GM12878 (cell line): ENCODE data around the gene BAK1. TPM values are rescaled to one million over a fixed set of nuclear protein-coding genes. Genes with fewer than 3 reads are reported as not detected.

ENCODE experiments used
- ATAC-seq: fragments of 200-7000 bp; cut with Tn5 transposase; 3 replicates; pipeline ENCODE4 v1.9.1; 2020; ENCODE audit warnings: mild to moderate bottlenecking, moderate library complexity
- BruUV-seq: library from RNA; stranded (reverse); fragments of 400-500 nt; replicated peaks from 2 replicates; lab custom pipeline; 2021; lab: Mats Ljungman, UMichigan
- CTCF ChIA-PET: fragments of 300-600 bp; sonication (Branson Sonifier 250); formaldehyde crosslinking; extraction: SDS; loops from one replicate; lab custom pipeline; 2021; ENCODE audit warnings: inconsistent platforms; lab: Yijun Ruan, JAX
- POLR2A ChIA-PET: fragments of 350-600 bp; formaldehyde crosslinking; extraction: SDS; loops from one replicate; lab custom pipeline; 2021; ENCODE audit warnings: inconsistent platforms; lab: Charles Lee
- RAD21 ChIA-PET: fragments of 300-600 bp; sonication (Branson Sonifier 250); formaldehyde crosslinking; loops from one replicate; lab custom pipeline; 2023; ENCODE audit warnings: antibody characterized with exemption; ENCODE audit not compliant: unreplicated experiment; lab: Charles Lee
- SMC1A ChIA-PET: fragments of 300-600 bp; sonication (Branson Sonifier 250); formaldehyde crosslinking; loops from one replicate; lab custom pipeline; 2023; ENCODE audit not compliant: unreplicated experiment, uncharacterized antibody; lab: Charles Lee
- DNase-seq: peaks from one replicate; pipeline ENCODE4 v3.0.0-alpha.2; 2011; ENCODE audit warnings: low read depth, low spot score
- FAIRE-seq: peaks from 3 replicates; lab custom pipeline; 2011; peaks lifted over from hg19 to GRCh38; lab: Jason Lieb, UNC
- H2AFZ ChIP-seq: 2 replicates; pipeline ENCODE4 v1.6.0; 2011; ENCODE audit warnings: low read depth, low read length, control low read depth; ENCODE audit not compliant: control insufficient read depth
- H3K27ac ChIP-seq: 2 replicates; pipeline ENCODE4 v1.5.1; 2011; ENCODE audit warnings: control low read depth; ENCODE audit not compliant: control insufficient read depth, insufficient read depth
- H3K27me3 ChIP-seq, 2 experiments: replicated peaks in 1 of 2; 2 replicates each; pipeline versions ENCODE4 v1.6.0 to v1.6.1; 2011; ENCODE audit warnings: low read length in 1 of 2; ENCODE audit not compliant: control insufficient read depth in 2 of 2, insufficient read depth in 2 of 2
- H3K36me3 ChIP-seq, 2 experiments: 2 replicates each; pipeline ENCODE4 v1.5.1; 2011; ENCODE audit warnings: low read length in 1 of 2; ENCODE audit not compliant: control insufficient read depth in 2 of 2, insufficient read depth in 2 of 2
- H3K4me1 ChIP-seq: 2 replicates; pipeline ENCODE4 v1.6.1; 2011; ENCODE audit warnings: mild to moderate bottlenecking, low read length, moderate library complexity, mixed read lengths; ENCODE audit not compliant: control insufficient read depth, insufficient read depth
- H3K4me2 ChIP-seq: 2 replicates; pipeline ENCODE4 v1.6.0; 2011; ENCODE audit warnings: control low read depth; ENCODE audit not compliant: control insufficient read depth, insufficient read depth
- H3K4me3 ChIP-seq: fragments of 200-600 bp; sonication (generic); 2 replicates; pipeline ENCODE4 v1.5.1; 2016
- H3K79me2 ChIP-seq: 2 replicates; pipeline ENCODE4 v1.6.0; 2011; ENCODE audit warnings: low read length; ENCODE audit not compliant: control insufficient read depth, insufficient read depth
- H3K9ac ChIP-seq: 2 replicates; pipeline ENCODE4 v1.8.0; 2011; ENCODE audit warnings: low read length, control low read depth, mixed read lengths; ENCODE audit not compliant: control insufficient read depth, insufficient read depth
- H3K9me3 ChIP-seq: replicated peaks from 3 replicates; pipeline ENCODE4 v1.5.1; 2011; ENCODE audit warnings: mild to moderate bottlenecking, low read length; ENCODE audit not compliant: control insufficient read depth, insufficient read depth
- H4K20me1 ChIP-seq: 2 replicates; pipeline ENCODE4 v1.6.0; 2011; ENCODE audit not compliant: control insufficient read depth, insufficient read depth
- BCL11A ChIP-seq: IDR thresholded peaks from 2 replicates; pipeline ENCODE4 v1.6.1; 2011; ENCODE audit warnings: low read depth, low read length
- BRCA1 ChIP-seq: IDR thresholded peaks from 2 replicates; pipeline ENCODE4 v1.6.1; 2011; ENCODE audit warnings: low read depth, low read length, improper control_type of control experiment
- CHD4 ChIP-seq: fragments of 200-600 bp; sonication (generic); IDR thresholded peaks from 2 replicates; pipeline ENCODE4 v1.6.1; 2016; ENCODE audit warnings: mild to moderate bottlenecking
- MLLT1 ChIP-seq: fragments of 450-650 bp; IDR thresholded peaks from 2 replicates; pipeline ENCODE4 v1.6.1; 2016; ENCODE audit warnings: mild to moderate bottlenecking
- NBN ChIP-seq: fragments of 450-650 bp; IDR thresholded peaks from 2 replicates; pipeline ENCODE4 v1.6.1; 2016
- NFYB ChIP-seq: IDR thresholded peaks from 2 replicates; pipeline ENCODE4 v1.6.1; 2011; ENCODE audit warnings: low read depth, mild to moderate bottlenecking, low read length, improper control_type of control experiment, moderate library complexity; ENCODE audit not compliant: insufficient read depth
- RAD51 ChIP-seq: fragments of 450-650 bp; IDR thresholded peaks from 2 replicates; pipeline ENCODE4 v1.6.1; 2016; ENCODE audit warnings: moderate library complexity, mild to moderate bottlenecking, inconsistent platforms
- SREBF1 ChIP-seq: IDR thresholded peaks from 2 replicates; pipeline ENCODE4 v1.6.1; 2012; ENCODE audit warnings: mild to moderate bottlenecking, low read length
- TCF3 ChIP-seq: IDR thresholded peaks from 2 replicates; pipeline ENCODE4 v1.6.1; 2012; ENCODE audit warnings: low read depth, mild to moderate bottlenecking, low read length, borderline replicate concordance; ENCODE audit not compliant: insufficient read depth
- WGBS: methylation state at CpG from one replicate; pipeline ENCODE4 v1.1.6; 2016; ENCODE audit warnings: low lambda C conversion rate; ENCODE audit not compliant: insufficient replicate concordance, insufficient coverage; ENCODE audit errors: missing lambda C conversion rate; 5-methylcytosine and 5-hydroxymethylcytosine counted together
- in situ Hi-C: fragments of 300-500 bp; cut with MboI; formaldehyde crosslinking; loops from 9 replicates; pipeline ENCODE4 v1.14.3; 2018; ENCODE audit warnings: mixed read lengths
- intact Hi-C: fragments of 100-400 bp; cut with micrococcal nuclease; formaldehyde crosslinking; loops from one replicate; pipeline ENCODE4 v1.14.2; 2022; ENCODE audit not compliant: unreplicated experiment
- polyA plus RNA-seq, 11 experiments: library from polyadenylated mRNA; depleted of rRNA in 4 of 11; unstranded in 6 of 11; stranded (reverse) in 5 of 11; fragments of >200 nt; fragmentation: Nextera tagmentation in 4 of 11; fragmentation: Illumina TruSeq in 1 of 11; extraction: Ambion mirVana in 4 of 11; extraction: Trizol in 1 of 11; gene quantifications; 1 replicate in 1 of 11; 2 replicates in 10 of 11; pipeline versions ENCODE4 v1.2.1 to v1.2.3, GENCODE V29; 2011 to 2016; ENCODE audit warnings: inconsistent platforms in 2 of 11, missing spikeins in 2 of 11, low read depth in 1 of 11
- total RNA-seq, 4 experiments: library from RNA; depleted of rRNA in 3 of 4; stranded (reverse); fragments of >200 nt in 3 of 4; fragmentation: Illumina TruSeq in 1 of 4; extraction: Trizol in 1 of 4; gene quantifications; 2 replicates each; pipeline versions ENCODE4 v1.2.1 to v1.2.3, GENCODE V29; 2013 to 2021

BAK1 gene
- total and polyA plus RNA-seq, 10 of the 15 experiments (the other 5 are each of a cell fraction or from before 2014, with no cell fraction given) = 6.3 to 65.8 (median 29.6) TPM

DNA sequence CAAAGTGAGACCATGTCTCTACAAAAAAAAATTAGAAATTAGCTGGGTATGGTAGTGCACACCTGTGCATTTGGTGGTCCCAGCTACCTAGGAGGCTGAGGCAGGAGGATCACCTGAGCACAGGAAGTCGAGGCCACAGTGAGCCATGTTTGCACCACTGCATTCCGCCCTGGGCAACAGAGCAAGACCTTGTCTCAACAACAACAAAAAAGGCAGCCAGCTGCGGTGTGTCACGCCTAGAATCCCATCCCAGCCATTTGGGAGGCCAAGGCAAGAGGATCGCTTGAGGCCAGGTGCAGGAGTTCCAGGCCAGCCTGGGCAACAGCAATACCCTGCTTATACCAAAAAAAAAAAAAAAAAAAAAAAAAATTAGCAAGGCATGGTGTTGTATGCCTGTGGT is 1.1 kb upstream of the BAK1 start:
- H4K20me1 ChIP-seq = no peaks in the 10 kb centered on the region
- no peak overlapping the region for H2AFZ ChIP-seq
- H3K79me2 ChIP-seq = peaks cover 35% of the 10 kb centered on the region
- no TSS peak for BruUV-seq
- in situ Hi-C loops (no loop called here), intact Hi-C loops (loop anchor here (10.0 kb wide), 1 partner anchor 574 kb away; no protein-coding TSS in a partner anchor)
- DNase-seq (no peak), ATAC-seq (no peak), FAIRE-seq (no peak)
- peaks cover 26% of the 10 kb centered on the region for H3K4me1 ChIP-seq
- no peaks in the 10 kb centered on the region for H3K27me3 ChIP-seq
- no peak for TF ChIP-seq RAD51
- TF ChIP-seq NBN = no peak
- TF ChIP-seq NFYB = no peak
- no peak for TF ChIP-seq MLLT1
- no peak for TF ChIP-seq TCF3
- no peak for TF ChIP-seq BRCA1
- TF ChIP-seq BCL11A = no peak
- no peak for TF ChIP-seq SREBF1
- no peak for TF ChIP-seq CHD4
- CTCF ChIA-PET = interaction anchor here (1.0 to 3.9 kb wide), 3 partner anchors 9 to 120 kb away, joined by 4 to 22 read pairs (median 20); no protein-coding TSS in a partner anchor
- H3K36me3 ChIP-seq = peaks cover 5 to 8% of the 10 kb centered on the region in 2 experiments
- RAD21 ChIA-PET = interaction anchor here (0.7 to 3.3 kb wide), 7 partner anchors 10 to 1307 kb away, joined by 3 to 15 read pairs (median 7); partner anchors contain the start of gene ZBTB9
- no peak overlapping the region for H3K9ac ChIP-seq
- H3K4me2 ChIP-seq = no peak overlapping the region
- 95% methylated on average over 5 of the region's 5 CpGs for WGBS
- SMC1A ChIA-PET = interaction anchor here (0.6 to 3.6 kb wide), 5 partner anchors 10 to 120 kb away, joined by 3 to 13 read pairs (median 3); no protein-coding TSS in a partner anchor
- no peaks in the 10 kb centered on the region; the same call in 2 of the 3 replicates for H3K9me3 ChIP-seq
- no peak overlapping the region for H3K4me3 ChIP-seq
- POLR2A ChIA-PET = interaction anchor here (0.5 to 2.8 kb wide), 5 partner anchors 9 to 42 kb away, joined by 3 to 11 read pairs (median 3); partner anchors contain the start of gene ITPR3
- no peak overlapping the region for H3K27ac ChIP-seq
